GM19372 (cell line): Measurements from ENCODE around the gene INO80B.

Source experiments
- ATAC-seq: cut with Tn5 transposase; IDR thresholded peaks from one replicate; pipeline ENCODE4 v1.9.1; 2021; ENCODE audit warnings: mild to moderate bottlenecking, low read depth, moderate library complexity; ENCODE audit not compliant: unreplicated experiment

INO80B gene

DNA sequence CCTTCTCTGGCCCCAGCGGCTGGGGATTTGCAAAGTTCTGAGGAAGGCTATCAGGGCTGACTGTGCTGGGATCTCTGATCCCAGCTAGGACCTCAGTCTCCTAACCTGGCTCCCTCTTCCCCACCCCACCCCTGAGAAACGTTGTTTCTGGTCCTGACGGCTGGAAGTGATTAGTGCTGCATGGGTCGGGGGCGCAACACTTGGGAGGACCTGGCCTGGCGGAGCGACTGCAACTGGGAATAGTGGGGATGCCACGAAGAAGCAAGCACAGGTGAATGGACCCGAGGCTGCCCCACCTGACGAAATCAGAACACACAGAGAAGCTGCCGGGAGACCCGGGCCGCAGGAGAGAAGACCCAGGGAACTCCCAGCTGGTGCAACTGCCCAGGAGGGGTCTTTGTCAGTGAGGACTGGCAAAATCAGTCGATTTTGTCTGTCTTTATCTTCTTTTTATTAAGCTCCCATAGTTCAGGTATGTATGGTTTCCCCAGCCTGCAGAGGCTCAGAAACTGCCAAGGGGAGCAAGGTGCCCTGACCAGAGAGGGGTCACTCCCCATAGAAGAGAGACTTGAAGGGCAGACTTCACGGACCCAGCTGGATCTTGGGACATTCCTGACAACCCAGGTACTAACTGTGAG is 45.2 kb downstream of the INO80B start:
- ATAC-seq = no peak

GRCh38 chr2:74500578-74500946 is 45.7 kb downstream of the INO80B start:
- no peak for ATAC-seq

- no peak for ATAC-seq
Measured at GRCh38 chr2:74501335-74502071, 46.6 kb downstream of the INO80B start.

DNA sequence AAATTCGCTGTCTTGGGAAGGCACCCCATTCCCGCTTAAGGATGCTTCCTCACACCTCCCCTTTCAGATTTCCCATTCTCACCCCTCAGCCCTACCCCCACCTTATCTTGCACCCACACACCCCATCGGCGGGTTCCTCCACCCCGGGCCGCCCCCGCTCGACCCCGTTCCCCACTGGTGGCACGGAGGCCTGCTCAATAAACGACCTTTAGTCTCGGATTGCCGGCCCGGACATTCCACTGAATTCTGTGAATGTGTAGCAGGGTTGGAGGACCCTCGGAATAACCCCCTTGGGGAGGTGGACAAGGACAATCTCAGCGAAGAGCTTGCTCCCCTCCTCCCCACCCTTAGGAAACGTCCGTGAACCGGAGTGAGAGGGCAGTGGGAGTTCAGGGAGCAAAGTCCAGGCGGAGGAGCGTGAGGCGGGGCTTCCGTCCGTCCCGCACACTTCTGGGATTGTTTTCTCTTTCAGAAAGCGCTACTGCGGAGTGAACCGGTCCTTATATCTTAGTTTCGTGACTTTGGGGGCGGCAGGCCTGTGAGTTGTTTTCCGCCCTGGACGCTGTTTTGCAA is 47.3 kb downstream of the INO80B start:
- no peak for ATAC-seq

- ATAC-seq = no peak
Measured at GRCh38 chr2:74502720-74503505, 48.0 kb downstream of the INO80B start.

DNA sequence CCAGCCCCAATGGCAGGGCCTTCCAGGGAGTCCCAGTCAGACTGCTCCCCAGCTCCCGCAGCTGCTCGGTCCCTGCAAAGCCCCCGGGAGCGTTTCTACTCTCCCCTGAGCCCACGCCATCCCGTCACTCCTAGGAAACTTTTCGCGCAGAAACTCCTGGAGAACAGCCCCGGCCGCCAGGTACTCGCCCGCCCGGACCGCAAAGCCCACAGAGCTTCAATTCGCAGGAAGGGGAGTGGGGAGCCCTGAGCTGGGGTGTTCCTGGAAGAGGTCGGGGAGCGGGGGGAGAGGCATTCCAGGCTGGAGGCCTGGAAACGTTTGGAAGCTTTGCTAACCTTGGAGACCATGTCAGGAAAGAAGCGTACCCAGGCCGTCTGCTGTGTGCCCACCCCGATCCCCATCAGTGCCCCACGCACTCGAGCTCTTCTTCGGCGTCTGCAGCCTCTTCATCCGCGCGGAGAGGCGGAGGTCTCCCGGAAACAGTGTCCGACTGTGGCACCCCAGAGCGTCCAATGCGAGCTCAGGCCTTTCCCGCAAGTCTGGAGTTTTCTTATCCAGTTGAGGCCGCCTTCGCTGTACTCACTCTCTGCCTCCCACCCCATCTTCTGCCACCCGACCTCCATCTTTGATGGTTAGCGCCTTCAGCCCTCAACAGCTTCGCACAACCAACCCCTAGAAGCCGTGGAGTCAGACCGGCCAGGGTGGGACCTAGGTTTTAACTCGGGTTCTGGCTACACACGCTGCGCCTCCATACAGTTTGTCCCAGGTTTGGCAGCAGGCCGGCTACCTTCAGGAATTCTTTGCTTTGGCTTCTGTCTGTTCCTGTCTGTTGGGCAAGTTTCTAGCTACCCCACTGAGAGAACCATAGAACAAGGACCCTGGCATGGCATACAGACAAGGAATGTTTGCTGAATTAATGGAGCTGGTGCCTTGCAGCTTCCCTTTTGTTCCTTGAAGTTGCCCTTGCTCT is 48.9 kb downstream of the INO80B start:
- no peak for ATAC-seq

DNA sequence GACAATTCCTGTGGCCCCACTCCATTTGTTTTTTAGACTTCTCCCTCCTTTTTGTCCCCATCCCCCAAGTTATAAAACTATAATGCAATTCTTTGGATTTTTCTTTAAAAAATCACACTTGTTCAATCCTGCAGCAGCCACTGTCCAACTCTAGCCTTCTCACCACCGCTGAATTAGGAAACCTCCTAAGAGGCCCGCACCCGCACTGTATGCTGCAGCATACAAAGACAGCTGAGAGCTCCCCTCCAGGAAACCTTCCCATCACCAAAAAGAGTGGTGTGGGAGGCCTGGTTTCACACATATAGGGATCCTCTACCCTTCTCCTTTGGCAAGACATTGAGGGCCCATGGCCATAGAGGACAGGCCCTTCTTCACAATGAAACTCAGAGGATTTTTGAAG is 49.7 kb downstream of the INO80B start:
- ATAC-seq = no peak

DNA sequence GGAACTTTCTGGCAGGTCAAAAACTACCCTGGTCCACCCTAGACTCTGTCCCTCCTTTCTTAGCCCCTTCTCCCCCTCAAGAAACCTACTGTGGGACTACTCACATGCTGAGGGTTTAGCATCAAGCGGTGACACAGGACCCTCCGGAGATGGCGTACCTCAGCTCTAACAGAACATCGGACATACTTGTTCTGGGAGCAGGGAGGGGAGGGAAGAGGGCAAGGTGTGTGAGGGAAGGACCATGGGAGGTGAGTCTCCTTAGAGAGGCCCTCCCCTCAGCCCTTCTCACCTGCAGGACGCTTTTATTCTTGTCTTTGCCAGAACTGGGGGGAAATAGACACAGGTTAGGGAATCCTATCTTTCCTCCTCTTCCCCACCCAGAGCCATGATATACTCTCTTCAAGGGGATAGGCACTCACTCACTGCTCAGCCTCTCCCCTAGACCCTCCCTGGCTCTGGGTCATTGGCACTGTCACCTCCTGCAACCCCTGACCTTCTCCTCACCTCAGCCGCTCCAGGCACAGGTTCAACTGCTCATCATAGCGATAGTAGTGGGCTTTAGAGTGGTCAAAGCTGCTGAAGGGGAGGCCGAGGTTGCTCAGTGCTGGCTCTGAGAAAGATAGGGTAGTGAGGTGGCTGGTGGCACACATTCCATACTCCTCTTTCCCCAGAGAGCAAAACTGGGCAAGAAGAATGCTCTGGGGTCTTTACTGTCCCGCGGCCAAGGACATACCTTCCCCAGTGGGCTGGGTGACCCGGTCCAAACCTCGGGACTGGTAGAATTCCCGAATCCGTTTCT is 50.8 kb downstream of the INO80B start:
- ATAC-seq = no peak

DNA sequence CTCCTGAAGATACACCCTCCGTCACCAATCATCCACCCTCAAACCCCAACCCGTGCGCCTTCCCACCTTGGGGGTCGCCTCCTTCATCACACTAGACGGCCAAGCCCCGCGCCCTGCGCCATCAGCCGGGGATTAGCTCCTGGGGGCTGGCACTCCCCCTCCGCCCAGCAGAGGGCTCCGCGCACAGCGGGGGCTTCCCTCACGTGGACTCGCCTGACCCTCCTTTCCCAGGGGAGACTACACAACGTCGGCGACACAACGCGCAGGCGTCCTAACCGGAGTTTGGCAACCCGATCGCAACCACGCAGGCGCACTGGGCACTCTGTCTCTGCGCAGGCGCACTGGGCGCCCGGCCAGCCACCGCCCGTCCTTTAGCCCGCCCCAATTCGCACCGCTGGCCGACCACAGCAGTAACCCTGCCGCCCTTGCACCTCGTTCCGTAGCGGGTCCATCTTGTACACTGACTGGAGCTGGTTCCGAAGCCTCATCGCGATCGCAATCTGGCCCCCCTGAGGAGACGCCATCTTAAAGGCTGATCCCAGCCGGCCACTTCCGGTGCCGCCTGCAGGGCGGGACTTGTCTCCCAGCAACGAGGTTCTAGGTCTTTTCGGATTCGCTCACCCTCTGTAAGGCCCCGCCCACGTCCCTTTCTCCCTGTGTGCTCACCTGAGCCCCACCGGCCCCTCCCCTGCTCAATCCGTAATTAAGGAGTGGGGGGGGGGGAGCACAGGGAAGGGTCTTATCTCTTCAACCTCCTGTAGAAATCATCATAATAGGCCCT is 52.4 kb downstream of the INO80B start, which contains the start of gene PCGF1:
Gene PCGF1, minus strand, starts transcription at position 551 of the 781 bp plus-strand sequence. Its CDS starts 27 bp downstream, at position 524.
- ATAC-seq = peak; percentile 91
